ENCODE measurements around the gene EGLN1. TPM values are rescaled to one million over a fixed set of nuclear protein-coding genes. Genes with fewer than 3 reads are reported as not detected.

The EGLN1 gene
- total RNA-seq, 2 donors from 2014 or later, result 36.6 to 79.1 TPM

DNA sequence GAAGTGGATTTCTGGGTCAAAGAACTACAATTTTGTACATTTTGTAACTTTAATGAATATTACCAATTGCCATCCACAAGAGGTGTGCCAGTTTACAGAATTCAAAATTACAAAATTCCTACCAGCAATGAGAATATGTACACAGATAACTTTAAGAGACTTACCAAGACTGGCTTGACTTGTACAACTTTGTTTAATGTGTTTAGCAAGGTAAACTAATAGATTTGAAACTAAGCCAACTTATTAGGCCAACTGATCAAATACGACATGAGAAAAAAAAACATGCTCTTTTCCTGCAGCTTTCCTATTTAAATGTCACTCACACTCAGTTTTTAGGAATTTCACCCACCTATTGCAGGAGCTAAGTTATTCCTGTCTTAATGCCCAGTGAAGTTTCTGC is 95.8 kb downstream of the EGLN1 start:
- Histone ChIP-seq H3K4me3 (no peak overlapping the region), H3K9me3 (no peaks in the 10 kb centered on the region), H3K36me3 (no peaks in the 10 kb centered on the region), H3K9ac (ENCODE audit: low read depth in 2 of 2, low read length in 2 of 2) (no peak overlapping the region), H3K27ac (no peak overlapping the region), H3K27me3 (no peaks in the 10 kb centered on the region), H3K4me1 (no peaks in the 10 kb centered on the region)
- no peak for DNase-seq
- intact Hi-C loops (cut with DNase I), result no loop called here
- TF ChIP-seq, protein P1, sequence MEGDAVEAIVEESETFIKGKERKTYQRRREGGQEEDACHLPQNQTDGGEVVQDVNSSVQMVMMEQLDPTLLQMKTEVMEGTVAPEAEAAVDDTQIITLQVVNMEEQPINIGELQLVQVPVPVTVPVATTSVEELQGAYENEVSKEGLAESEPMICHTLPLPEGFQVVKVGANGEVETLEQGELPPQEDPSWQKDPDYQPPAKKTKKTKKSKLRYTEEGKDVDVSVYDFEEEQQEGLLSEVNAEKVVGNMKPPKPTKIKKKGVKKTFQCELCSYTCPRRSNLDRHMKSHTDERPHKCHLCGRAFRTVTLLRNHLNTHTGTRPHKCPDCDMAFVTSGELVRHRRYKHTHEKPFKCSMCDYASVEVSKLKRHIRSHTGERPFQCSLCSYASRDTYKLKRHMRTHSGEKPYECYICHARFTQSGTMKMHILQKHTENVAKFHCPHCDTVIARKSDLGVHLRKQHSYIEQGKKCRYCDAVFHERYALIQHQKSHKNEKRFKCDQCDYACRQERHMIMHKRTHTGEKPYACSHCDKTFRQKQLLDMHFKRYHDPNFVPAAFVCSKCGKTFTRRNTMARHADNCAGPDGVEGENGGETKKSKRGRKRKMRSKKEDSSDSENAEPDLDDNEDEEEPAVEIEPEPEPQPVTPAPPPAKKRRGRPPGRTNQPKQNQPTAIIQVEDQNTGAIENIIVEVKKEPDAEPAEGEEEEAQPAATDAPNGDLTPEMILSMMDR (IDR thresholded peaks at IDR 0.05), result no peak

- TF ChIP-seq, protein P1 (IDR thresholded peaks at IDR 0.05), result no peak
- Histone ChIP-seq H3K27me3 (no peaks in the 10 kb centered on the region), H3K4me3 (no peak overlapping the region), H3K27ac (no peak overlapping the region), H3K36me3 (no peaks in the 10 kb centered on the region), H3K9ac (ENCODE audit: low read depth in 2 of 2, low read length in 2 of 2) (no peak overlapping the region), H3K4me1 (no peaks in the 10 kb centered on the region), H3K9me3 (no peaks in the 10 kb centered on the region)
- no peak for DNase-seq
- intact Hi-C loops (cut with DNase I), result no loop called here
Observed at GRCh38 chr1:231324660-231325059, 97.4 kb downstream of the EGLN1 start.

- no peak overlapping the region for H3K9ac ChIP-seq (ENCODE audit: low read depth in 2 of 2, low read length in 2 of 2)
- no peak overlapping the region for H3K27ac ChIP-seq
- intact Hi-C loops (cut with DNase I), result no loop called here
- H3K27me3 ChIP-seq, result no peaks in the 10 kb centered on the region
- TF ChIP-seq, protein P1 (IDR thresholded peaks at IDR 0.05), result no peak
- H3K9me3 ChIP-seq, result no peaks in the 10 kb centered on the region
- no peaks in the 10 kb centered on the region for H3K4me1 ChIP-seq
- H3K4me3 ChIP-seq, result no peak overlapping the region
- DNase-seq, result no peak
- no peaks in the 10 kb centered on the region for H3K36me3 ChIP-seq
Observed at GRCh38 chr1:231322880-231323530, 99.1 kb downstream of the EGLN1 start.

DNA sequence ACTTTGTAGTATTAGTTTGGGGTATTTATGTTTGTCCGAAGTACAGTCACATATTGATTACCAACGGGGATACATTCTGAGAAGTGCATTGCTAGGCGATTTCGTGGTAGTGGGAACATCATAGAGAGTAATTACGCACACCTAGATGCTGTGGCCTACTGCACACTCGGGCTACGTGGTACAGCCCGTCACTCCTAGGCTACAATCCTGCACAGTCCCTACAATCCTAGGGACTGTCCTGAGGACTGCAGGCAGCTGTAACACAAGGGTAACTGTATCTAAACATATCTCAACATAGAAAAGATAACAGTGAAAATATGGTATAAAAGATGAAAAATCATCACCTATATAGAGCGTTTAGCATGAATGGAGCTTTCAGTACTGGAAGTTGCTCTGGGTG is 103.0 kb downstream of the EGLN1 start:
- intact Hi-C loops (cut with DNase I), result no loop called here
- TF ChIP-seq, protein P1 (IDR thresholded peaks at IDR 0.05), result no peak
- H3K9me3 ChIP-seq, result no peaks in the 10 kb centered on the region
- H3K27ac ChIP-seq, result no peak overlapping the region
- no peak overlapping the region for H3K9ac ChIP-seq (ENCODE audit: low read depth in 2 of 2, low read length in 2 of 2)
- no peak overlapping the region for H3K4me3 ChIP-seq
- no peaks in the 10 kb centered on the region for H3K4me1 ChIP-seq
- H3K36me3 ChIP-seq, result no peaks in the 10 kb centered on the region
- H3K27me3 ChIP-seq, result no peaks in the 10 kb centered on the region
- no peak for DNase-seq

DNA sequence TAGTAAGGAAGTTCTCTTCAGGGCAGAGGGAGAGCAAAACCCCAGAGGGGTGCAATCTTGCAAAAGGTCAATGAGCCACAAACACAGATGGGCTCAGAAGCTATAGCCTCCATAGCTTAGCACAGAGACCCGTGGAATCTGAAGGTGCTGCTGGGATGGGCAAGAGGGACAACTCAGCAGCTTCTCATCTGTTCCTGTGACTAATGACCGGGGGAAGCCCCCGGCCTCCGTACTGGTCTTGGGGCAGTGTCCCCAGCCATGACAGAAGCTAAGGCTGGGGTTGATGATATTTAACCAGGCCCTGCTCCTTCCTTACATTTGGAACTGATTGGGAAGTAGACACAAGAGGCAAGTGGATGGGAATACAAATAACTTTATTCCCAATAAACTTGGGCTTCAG is 103.5 kb downstream of the EGLN1 start:
- Histone ChIP-seq H3K27me3 (no peaks in the 10 kb centered on the region), H3K9me3 (no peaks in the 10 kb centered on the region), H3K9ac (ENCODE audit: low read depth in 2 of 2, low read length in 2 of 2) (no peak overlapping the region), H3K4me3 (no peak overlapping the region), H3K4me1 (no peaks in the 10 kb centered on the region), H3K36me3 (no peaks in the 10 kb centered on the region), H3K27ac (no peak overlapping the region)
- no peak for DNase-seq
- TF ChIP-seq, protein P1 (IDR thresholded peaks at IDR 0.05), result no peak
- intact Hi-C loops (cut with DNase I), result no loop called here
